ENCODE measurements around the gene HS3ST1.

The HS3ST1 gene

DNA sequence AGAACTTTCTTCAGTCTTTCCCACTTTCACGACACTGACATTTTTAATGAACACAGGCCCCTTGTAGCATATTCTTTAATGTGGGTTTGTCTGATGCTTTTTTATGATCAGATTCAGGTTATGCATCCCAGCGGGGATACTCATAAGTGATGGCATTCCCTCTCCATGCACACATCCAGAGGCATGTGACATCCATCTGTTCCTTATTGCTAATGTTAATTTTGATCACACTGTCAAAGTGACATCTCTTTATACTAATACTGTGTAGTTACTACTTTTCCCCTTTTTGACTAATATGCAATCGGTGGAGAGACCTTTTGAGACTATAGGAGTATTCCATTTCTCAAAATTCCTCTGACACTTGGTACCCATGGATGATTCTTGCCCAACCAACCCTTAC is 43.8 kb upstream of the HS3ST1 start:
- Histone ChIP-seq H3K27ac (replicated peaks) (no peak overlapping the region), H3K4me3 (replicated peaks; ENCODE audit: insufficient read depth, low read length) (no peak overlapping the region), H3K27me3 (ENCODE audit: insufficient read depth, poor library complexity, severe bottlenecking) (no peaks in the 10 kb centered on the region)
- no peak for DNase-seq (ENCODE audit: low read depth in 1 of 2, low spot score in 1 of 2)
- TF ChIP-seq SPI1 (IDR thresholded peaks at IDR 0.05; ENCODE audit: borderline replicate concordance, low read depth) = no peak
- TF ChIP-seq, protein P1, sequence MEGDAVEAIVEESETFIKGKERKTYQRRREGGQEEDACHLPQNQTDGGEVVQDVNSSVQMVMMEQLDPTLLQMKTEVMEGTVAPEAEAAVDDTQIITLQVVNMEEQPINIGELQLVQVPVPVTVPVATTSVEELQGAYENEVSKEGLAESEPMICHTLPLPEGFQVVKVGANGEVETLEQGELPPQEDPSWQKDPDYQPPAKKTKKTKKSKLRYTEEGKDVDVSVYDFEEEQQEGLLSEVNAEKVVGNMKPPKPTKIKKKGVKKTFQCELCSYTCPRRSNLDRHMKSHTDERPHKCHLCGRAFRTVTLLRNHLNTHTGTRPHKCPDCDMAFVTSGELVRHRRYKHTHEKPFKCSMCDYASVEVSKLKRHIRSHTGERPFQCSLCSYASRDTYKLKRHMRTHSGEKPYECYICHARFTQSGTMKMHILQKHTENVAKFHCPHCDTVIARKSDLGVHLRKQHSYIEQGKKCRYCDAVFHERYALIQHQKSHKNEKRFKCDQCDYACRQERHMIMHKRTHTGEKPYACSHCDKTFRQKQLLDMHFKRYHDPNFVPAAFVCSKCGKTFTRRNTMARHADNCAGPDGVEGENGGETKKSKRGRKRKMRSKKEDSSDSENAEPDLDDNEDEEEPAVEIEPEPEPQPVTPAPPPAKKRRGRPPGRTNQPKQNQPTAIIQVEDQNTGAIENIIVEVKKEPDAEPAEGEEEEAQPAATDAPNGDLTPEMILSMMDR (IDR thresholded peaks at IDR 0.05; ENCODE audit: insufficient read depth, low read length) = no peak
- TF ChIP-seq, protein P2, sequence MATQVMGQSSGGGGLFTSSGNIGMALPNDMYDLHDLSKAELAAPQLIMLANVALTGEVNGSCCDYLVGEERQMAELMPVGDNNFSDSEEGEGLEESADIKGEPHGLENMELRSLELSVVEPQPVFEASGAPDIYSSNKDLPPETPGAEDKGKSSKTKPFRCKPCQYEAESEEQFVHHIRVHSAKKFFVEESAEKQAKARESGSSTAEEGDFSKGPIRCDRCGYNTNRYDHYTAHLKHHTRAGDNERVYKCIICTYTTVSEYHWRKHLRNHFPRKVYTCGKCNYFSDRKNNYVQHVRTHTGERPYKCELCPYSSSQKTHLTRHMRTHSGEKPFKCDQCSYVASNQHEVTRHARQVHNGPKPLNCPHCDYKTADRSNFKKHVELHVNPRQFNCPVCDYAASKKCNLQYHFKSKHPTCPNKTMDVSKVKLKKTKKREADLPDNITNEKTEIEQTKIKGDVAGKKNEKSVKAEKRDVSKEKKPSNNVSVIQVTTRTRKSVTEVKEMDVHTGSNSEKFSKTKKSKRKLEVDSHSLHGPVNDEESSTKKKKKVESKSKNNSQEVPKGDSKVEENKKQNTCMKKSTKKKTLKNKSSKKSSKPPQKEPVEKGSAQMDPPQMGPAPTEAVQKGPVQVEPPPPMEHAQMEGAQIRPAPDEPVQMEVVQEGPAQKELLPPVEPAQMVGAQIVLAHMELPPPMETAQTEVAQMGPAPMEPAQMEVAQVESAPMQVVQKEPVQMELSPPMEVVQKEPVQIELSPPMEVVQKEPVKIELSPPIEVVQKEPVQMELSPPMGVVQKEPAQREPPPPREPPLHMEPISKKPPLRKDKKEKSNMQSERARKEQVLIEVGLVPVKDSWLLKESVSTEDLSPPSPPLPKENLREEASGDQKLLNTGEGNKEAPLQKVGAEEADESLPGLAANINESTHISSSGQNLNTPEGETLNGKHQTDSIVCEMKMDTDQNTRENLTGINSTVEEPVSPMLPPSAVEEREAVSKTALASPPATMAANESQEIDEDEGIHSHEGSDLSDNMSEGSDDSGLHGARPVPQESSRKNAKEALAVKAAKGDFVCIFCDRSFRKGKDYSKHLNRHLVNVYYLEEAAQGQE (IDR thresholded peaks at IDR 0.05; ENCODE audit: insufficient replicate concordance, low read depth) = no peak
- TF ChIP-seq GABPA (IDR thresholded peaks at IDR 0.05; ENCODE audit: low read depth) = no peak
- no peak for TF ChIP-seq POLR2AphosphoS5 (IDR thresholded peaks at IDR 0.05; ENCODE audit: low read depth)

DNA sequence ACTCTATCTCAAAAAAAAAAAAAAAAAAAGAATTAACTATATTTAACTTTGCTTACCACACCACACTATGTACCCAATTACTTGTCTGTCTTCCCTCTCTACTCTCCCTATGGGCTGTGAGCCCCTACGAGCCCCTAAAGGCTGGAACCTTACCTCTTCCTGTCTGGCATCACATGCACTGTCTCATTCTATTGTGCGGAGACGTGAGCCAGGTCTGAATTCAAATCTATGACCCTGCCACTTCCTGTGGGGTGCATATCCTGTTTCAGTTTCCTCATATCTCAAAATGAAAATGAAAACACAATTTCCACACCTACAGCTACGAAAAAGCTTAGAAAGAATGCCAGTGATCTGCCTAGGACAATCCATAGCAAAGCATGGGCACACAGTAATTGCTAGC is 42.9 kb upstream of the HS3ST1 start:
- Histone ChIP-seq H3K27me3 (ENCODE audit: insufficient read depth, poor library complexity, severe bottlenecking) (no peaks in the 10 kb centered on the region), H3K4me3 (replicated peaks; ENCODE audit: insufficient read depth, low read length) (no peak overlapping the region), H3K27ac (replicated peaks) (peak overlapping the region; percentile 32)
- TF ChIP-seq GABPA (IDR thresholded peaks at IDR 0.05; ENCODE audit: low read depth) (peak; percentile 31; the same call in 1 of the 2 replicates), SPI1 (IDR thresholded peaks at IDR 0.05; ENCODE audit: borderline replicate concordance, low read depth) (peak; percentile 50; the same call in 1 of the 2 replicates), POLR2AphosphoS5 (IDR thresholded peaks at IDR 0.05; ENCODE audit: low read depth) (no peak)
- TF ChIP-seq, protein P1 (IDR thresholded peaks at IDR 0.05; ENCODE audit: insufficient read depth, low read length) = no peak
- DNase-seq (ENCODE audit: low read depth in 1 of 2, low spot score in 1 of 2) = peak in 1 of 2 experiments; percentile 63

DNA sequence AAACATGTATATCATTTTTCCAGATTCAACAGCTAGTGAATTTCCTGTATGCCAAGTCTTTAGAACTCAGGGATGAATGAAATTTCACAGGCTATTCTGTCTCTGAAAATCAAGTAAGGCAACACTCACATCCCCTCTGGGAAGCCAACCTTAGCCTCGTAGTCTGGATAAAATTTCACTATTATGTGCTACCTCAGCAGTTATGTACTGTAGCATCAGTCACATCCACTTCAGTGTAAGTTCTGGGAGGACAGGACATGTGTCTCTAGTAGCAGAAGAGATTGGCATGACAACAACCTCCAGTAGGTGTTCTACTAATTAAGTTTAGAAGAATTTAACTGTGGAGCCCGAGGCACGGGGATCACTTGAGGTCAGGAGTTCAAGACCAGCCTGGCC is 42.4 kb upstream of the HS3ST1 start:
- Histone ChIP-seq H3K27ac (replicated peaks) (peak overlapping the region; percentile 32), H3K4me3 (replicated peaks; ENCODE audit: insufficient read depth, low read length) (no peak overlapping the region), H3K27me3 (ENCODE audit: insufficient read depth, poor library complexity, severe bottlenecking) (no peaks in the 10 kb centered on the region)
- DNase-seq (ENCODE audit: low read depth in 1 of 2, low spot score in 1 of 2) = no peak
- TF ChIP-seq POLR2AphosphoS5 (IDR thresholded peaks at IDR 0.05; ENCODE audit: low read depth) (no peak), GABPA (IDR thresholded peaks at IDR 0.05; ENCODE audit: low read depth) (no peak), SPI1 (IDR thresholded peaks at IDR 0.05; ENCODE audit: borderline replicate concordance, low read depth) (no peak)
- TF ChIP-seq, protein P1 (IDR thresholded peaks at IDR 0.05; ENCODE audit: insufficient read depth, low read length) = no peak
- TF ChIP-seq, protein P2 (IDR thresholded peaks at IDR 0.05; ENCODE audit: insufficient replicate concordance, low read depth) = no peak

DNA sequence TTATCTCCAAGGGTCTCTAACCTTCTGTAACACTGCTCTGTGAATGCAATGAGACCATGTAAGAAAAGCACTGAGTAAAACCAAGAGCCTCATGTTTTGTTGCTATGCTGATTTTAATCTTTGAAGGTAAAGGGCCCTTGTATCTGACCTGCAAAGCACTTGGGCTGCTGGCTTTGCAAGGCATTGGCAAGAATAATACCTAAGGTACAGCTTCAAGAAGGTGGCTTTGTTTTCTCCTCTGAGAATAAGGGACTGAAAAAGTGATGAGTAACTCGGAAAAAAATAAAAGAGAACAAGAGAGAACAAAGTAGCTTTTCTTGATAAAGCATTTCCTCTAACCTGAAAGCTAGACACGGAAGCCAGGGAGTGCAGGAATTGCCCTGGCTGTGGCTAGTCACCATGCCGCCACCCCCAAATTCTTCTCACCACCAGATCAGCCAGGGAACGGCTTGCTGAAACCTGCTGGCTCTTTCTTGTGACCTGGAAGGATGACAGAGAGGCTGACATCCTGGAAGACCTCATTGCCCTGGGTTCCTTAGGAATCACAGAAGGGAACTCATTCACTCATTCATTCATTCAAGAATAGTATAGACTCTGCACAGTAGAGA is 41.8 kb upstream of the HS3ST1 start:
- DNase-seq (ENCODE audit: low read depth in 1 of 2, low spot score in 1 of 2) = no peak
- Histone ChIP-seq H3K4me3 (replicated peaks; ENCODE audit: insufficient read depth, low read length) (no peak overlapping the region), H3K27me3 (ENCODE audit: insufficient read depth, poor library complexity, severe bottlenecking) (no peaks in the 10 kb centered on the region), H3K27ac (replicated peaks) (no peak overlapping the region)
- TF ChIP-seq GABPA (IDR thresholded peaks at IDR 0.05; ENCODE audit: low read depth) = no peak
- TF ChIP-seq, protein P2 (IDR thresholded peaks at IDR 0.05; ENCODE audit: insufficient replicate concordance, low read depth) = no peak
- TF ChIP-seq, protein P1 (IDR thresholded peaks at IDR 0.05; ENCODE audit: insufficient read depth, low read length) = no peak
- no peak for TF ChIP-seq POLR2AphosphoS5 (IDR thresholded peaks at IDR 0.05; ENCODE audit: low read depth)
- TF ChIP-seq SPI1 (IDR thresholded peaks at IDR 0.05; ENCODE audit: borderline replicate concordance, low read depth) = no peak

Data from HL-60 (cell line).